PC-3 (cell line): ENCODE measurements around the gene ELAVL3. TPM values are rescaled to one million over a fixed set of nuclear protein-coding genes. Genes with fewer than 3 reads are reported as not detected.

Experiments
- ATAC-seq: fragments of 200-7000 bp; cut with Tn5 transposase; 2 replicates; pipeline ENCODE4 v1.9.1; 2020; ENCODE audit warnings: mild to moderate bottlenecking, moderate library complexity
- BruUV-seq: library from RNA; stranded (reverse); fragments of 400-500 nt; replicated peaks from 2 replicates; lab custom pipeline; 2021; lab: Mats Ljungman, UMichigan
- CTCF ChIA-PET: fragments of 300-600 bp; sonication (Branson Sonifier 250); formaldehyde crosslinking; loops from one replicate; lab custom pipeline; 2022; ENCODE audit warnings: antibody characterized with exemption; lab: Charles Lee
- POLR2A ChIA-PET: fragments of 300-600 bp; sonication (Branson Sonifier 250); formaldehyde crosslinking; loops from one replicate; lab custom pipeline; 2022; ENCODE audit warnings: antibody characterized with exemption; ENCODE audit not compliant: unreplicated experiment; lab: Charles Lee
- DNase-seq: peaks from one replicate; pipeline ENCODE4 v3.0.0-alpha.2; 2015
- H2AFZ ChIP-seq: fragments of 300-600 bp; sonication (generic); 2 replicates; pipeline ENCODE4 v1.6.0; 2016; ENCODE audit warnings: antibody characterized with exemption, low read length
- H3F3A ChIP-seq: fragments of 300-600 bp; sonication (generic); one replicate; pipeline ENCODE4 v1.6.0; 2017; ENCODE audit warnings: antibody characterized with exemption, low read length, control low read depth, mild to moderate bottlenecking; ENCODE audit not compliant: unreplicated experiment
- H3K27ac ChIP-seq: fragments of 300-600 bp; sonication (generic); 2 replicates; pipeline ENCODE4 v1.5.1; 2016; ENCODE audit warnings: mild to moderate bottlenecking, low read length
- H3K27me3 ChIP-seq: fragments of 300-600 bp; sonication (generic); 2 replicates; pipeline ENCODE4 v1.6.1; 2016; ENCODE audit warnings: low read length, mixed read lengths
- H3K36me3 ChIP-seq: fragments of 300-600 bp; sonication (generic); 2 replicates; pipeline ENCODE4 v1.6.1; 2016; ENCODE audit warnings: low read depth, mixed run types, low read length, mixed read lengths
- H3K4me1 ChIP-seq: fragments of 300-600 bp; sonication (generic); 2 replicates; pipeline ENCODE4 v1.5.1; 2016; ENCODE audit warnings: low read length; ENCODE audit not compliant: insufficient read depth
- H3K4me2 ChIP-seq: fragments of 300-600 bp; sonication (generic); 2 replicates; pipeline ENCODE4 v1.6.0; 2016; ENCODE audit warnings: low read length
- H3K4me3 ChIP-seq: fragments of 300-600 bp; sonication (generic); 2 replicates; pipeline ENCODE4 v1.5.1; 2016; ENCODE audit warnings: mild to moderate bottlenecking, low read length, mixed read lengths
- H3K79me2 ChIP-seq: fragments of 300-600 bp; sonication (generic); 2 replicates; pipeline ENCODE4 v1.6.1; 2017; ENCODE audit warnings: low read length, mixed read lengths
- H3K9ac ChIP-seq: fragments of 300-600 bp; sonication (generic); 2 replicates; pipeline ENCODE4 v1.6.0; 2016; ENCODE audit warnings: mild to moderate bottlenecking, low read length
- H3K9me2 ChIP-seq: fragments of 300-600 bp; sonication (generic); replicated peaks from 2 replicates; pipeline ENCODE4 v1.6.1; 2016; ENCODE audit warnings: mixed run types, low read length, mixed read lengths
- H3K9me3 ChIP-seq: fragments of 300-600 bp; sonication (generic); 2 replicates; pipeline ENCODE4 v1.6.1; 2016; ENCODE audit warnings: low read length, mixed read lengths
- H4K20me1 ChIP-seq: fragments of 300-600 bp; sonication (generic); 2 replicates; pipeline ENCODE4 v1.6.1; 2016; ENCODE audit warnings: low read length, mixed read lengths
- CTCF ChIP-seq: fragments of 300-600 bp; sonication (generic); conservative IDR thresholded peaks from 2 replicates; pipeline ENCODE4 v1.5.1; 2017; ENCODE audit warnings: antibody characterized with exemption, low read depth, mild to moderate bottlenecking, low read length
- EZH2 ChIP-seq: fragments of 300-600 bp; sonication (generic); IDR thresholded peaks from one replicate; pipeline ENCODE4 v1.6.1; 2017; ENCODE audit warnings: antibody characterized with exemption, mild to moderate bottlenecking, low read length; ENCODE audit not compliant: unreplicated experiment
- EZH2phosphoT487 ChIP-seq: fragments of 300-600 bp; sonication (generic); IDR thresholded peaks from 2 replicates; pipeline ENCODE4 v1.6.1; 2018; ENCODE audit warnings: mild to moderate bottlenecking, antibody characterized with exemption, low read length, borderline replicate concordance
- intact Hi-C: fragments of 100-400 bp; cut with micrococcal nuclease; formaldehyde crosslinking; loops from 2 replicates; pipeline ENCODE4 v1.9.0; 2023
- total RNA-seq: library from RNA; depleted of rRNA; stranded (reverse); fragments of >200 nt; gene quantifications from 2 replicates; pipeline ENCODE4 v1.2.3, GENCODE V29; 2014

Gene ELAVL3
- total RNA-seq, 1 experiment from 2014 or later: not detected

GRCh38 chr19:11505032-11505503 is 24.2 kb upstream of the ELAVL3 start:
- Histone ChIP-seq H3K36me3 (no peaks in the 10 kb centered on the region), H4K20me1 (no peaks in the 10 kb centered on the region), H3F3A (no peaks in the 10 kb centered on the region), H3K4me3 (peak overlapping the region; percentile 84), H3K79me2 (peaks cover 4% of the 10 kb centered on the region; the same call in 1 of the 2 replicates), H3K4me2 (peak overlapping the region; percentile 98), H3K9me2 (no peaks in the 10 kb centered on the region), H3K9me3 (no peaks in the 10 kb centered on the region), H3K27ac (peak overlapping the region; percentile 65), H2AFZ (peak overlapping the region; percentile 72), H3K9ac (peak overlapping the region; percentile 80), H3K4me1 (peaks cover 15% of the 10 kb centered on the region), H3K27me3 (no peaks in the 10 kb centered on the region)
- ATAC-seq (peak; percentile 96), DNase-seq (peak; percentile 99)
- CTCF ChIA-PET: no interaction called here
- no peak for TF ChIP-seq EZH2phosphoT487
- no peak for TF ChIP-seq CTCF
- TF ChIP-seq EZH2: no peak
- no TSS peak for BruUV-seq
- POLR2A ChIA-PET: interaction anchor here (0.6 kb wide), 2 partner anchors 80 to 159 kb away, joined by 5 to 8 read pairs; partner anchors contain the start of gene TMEM205
- intact Hi-C loops: loop anchor here (1.0 to 2.0 kb wide), 3 partner anchors 24 to 70 kb away; partner anchors contain the start of genes ECSIT, ELOF1, ODAD3 and PRKCSH

GRCh38 chr19:11504502-11505031 is 23.7 kb upstream of the ELAVL3 start:
- peak overlapping the region; percentile 84 for H3K4me3 ChIP-seq
- no peaks in the 10 kb centered on the region for H3K27me3 ChIP-seq
- H2AFZ ChIP-seq: peak overlapping the region; percentile 72
- H3K9ac ChIP-seq: peak overlapping the region; percentile 52
- peaks cover 15% of the 10 kb centered on the region for H3K4me1 ChIP-seq
- TSS peak; percentile 52 for BruUV-seq
- H3K79me2 ChIP-seq: peaks cover 4% of the 10 kb centered on the region; the same call in 1 of the 2 replicates
- TF ChIP-seq EZH2phosphoT487 (no peak), EZH2 (no peak), CTCF (no peak)
- peak overlapping the region; percentile 10; the same call in 1 of the 2 replicates for H3K27ac ChIP-seq
- peak; percentile 36 for DNase-seq
- H3K36me3 ChIP-seq: no peaks in the 10 kb centered on the region
- intact Hi-C loops: loop anchor here (1.0 to 2.0 kb wide), 3 partner anchors 24 to 69 kb away; partner anchors contain the start of genes ECSIT, ELOF1, ODAD3 and PRKCSH
- peak overlapping the region; percentile 98 for H3K4me2 ChIP-seq
- no peaks in the 10 kb centered on the region for H3K9me3 ChIP-seq
- H3F3A ChIP-seq: no peaks in the 10 kb centered on the region
- POLR2A ChIA-PET: no interaction called here
- ATAC-seq: peak; percentile 1
- H3K9me2 ChIP-seq: no peaks in the 10 kb centered on the region
- H4K20me1 ChIP-seq: no peaks in the 10 kb centered on the region
- CTCF ChIA-PET: no interaction called here
